ENCODE measurements around the gene MTHFSD. TPM values are rescaled to one million over a fixed set of nuclear protein-coding genes. Genes with fewer than 3 reads are reported as not detected.
A peak's percentile ranks its signal among the peaks of the same experiment; 100 is the strongest.

MTHFSD gene
- total and polyA plus RNA-seq, 7 donors: 5.5 to 18.8 (median 10.9) TPM

GRCh38 chr16:86498671-86499439 is 56.2 kb downstream of the MTHFSD start:
- H3K27me3 ChIP-seq: peaks cover 0 to 31% (median 0%) of the 10 kb centered on the region in 3 donors
- peak overlapping the region; percentile 65 to 84 (median 68) for H3K4me3 ChIP-seq
- H3K36me3 ChIP-seq: no peaks in the 10 kb centered on the region
- H3K9me3 ChIP-seq: no peaks in the 10 kb centered on the region
- peak; percentile 88 for DNase-seq
- H3K27ac ChIP-seq: peak overlapping the region; percentile 99 to 100 (median 99)
- WGBS, 2 donors: 5 to 7% methylated on average over 61 of the region's 61 CpGs
- peaks cover 0 to 81% (median 59%) of the 10 kb centered on the region in 4 donors for H3K4me1 ChIP-seq
- TF ChIP-seq POLR2AphosphoS5 (IDR thresholded peaks at IDR 0.05) (peak; percentile 13 to 66 (median 38)), POLR2A (IDR thresholded peaks at IDR 0.05) (peak; percentile 8 to 9), CTCF (IDR thresholded peaks at IDR 0.05) (no peak), EP300 (IDR thresholded peaks at IDR 0.05) (no peak)
- intact Hi-C loops (cut with DNase I): loop anchor here (2.0 to 5.0 kb wide), 2 partner anchors 70 to 192 kb away; no protein-coding TSS in a partner anchor

DNA sequence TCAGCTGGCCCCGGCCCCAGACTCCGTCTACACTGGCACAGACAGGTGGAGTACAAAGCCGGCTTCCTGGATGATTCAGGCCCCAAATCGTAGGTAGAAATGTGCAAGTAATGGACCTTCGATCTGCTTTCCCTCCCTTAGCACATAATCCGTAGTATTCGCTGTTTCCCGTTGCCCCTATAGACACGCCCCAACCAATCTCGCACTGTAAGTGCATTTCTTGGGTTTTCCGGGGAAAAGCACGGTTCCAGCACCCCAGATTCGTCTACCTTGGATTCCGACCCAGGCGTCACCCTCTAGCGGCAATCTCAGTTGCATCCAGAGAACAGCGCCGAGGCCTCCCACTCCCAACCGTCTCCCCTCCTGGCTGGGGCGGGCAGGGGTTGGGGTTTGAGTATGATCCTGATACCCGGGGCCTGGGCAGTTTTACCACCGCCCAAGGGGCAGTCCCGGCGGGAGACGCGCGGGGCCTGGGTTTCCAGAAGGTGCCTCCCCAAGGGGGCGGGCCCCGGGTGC is 56.8 kb downstream of the MTHFSD start:
- 5 to 8% methylated on average over 29 of the region's 29 CpGs for WGBS, 2 donors
- Histone ChIP-seq H3K9me3 (no peaks in the 10 kb centered on the region), H3K27me3 (peaks cover 0 to 31% (median 0%) of the 10 kb centered on the region in 3 donors), H3K4me3 (peak overlapping the region; percentile 65 to 84 (median 68)), H3K27ac (peak overlapping the region; percentile 99 to 100 (median 99)), H3K36me3 (no peaks in the 10 kb centered on the region), H3K4me1 (peaks cover 0 to 83% (median 65%) of the 10 kb centered on the region in 4 donors)
- peak; percentile 90 for DNase-seq
- intact Hi-C loops (cut with DNase I): loop anchor here (2.0 to 5.0 kb wide), 2 partner anchors 69 to 191 kb away; no protein-coding TSS in a partner anchor
- TF ChIP-seq POLR2AphosphoS5 (IDR thresholded peaks at IDR 0.05): peak; percentile 48 to 79 (median 64)
- TF ChIP-seq POLR2A (IDR thresholded peaks at IDR 0.05): peak; percentile 28 to 35
- TF ChIP-seq EP300 (IDR thresholded peaks at IDR 0.05): no peak
- peak in 1 of 4 experiments; percentile 8 for TF ChIP-seq CTCF (IDR thresholded peaks at IDR 0.05)

DNA sequence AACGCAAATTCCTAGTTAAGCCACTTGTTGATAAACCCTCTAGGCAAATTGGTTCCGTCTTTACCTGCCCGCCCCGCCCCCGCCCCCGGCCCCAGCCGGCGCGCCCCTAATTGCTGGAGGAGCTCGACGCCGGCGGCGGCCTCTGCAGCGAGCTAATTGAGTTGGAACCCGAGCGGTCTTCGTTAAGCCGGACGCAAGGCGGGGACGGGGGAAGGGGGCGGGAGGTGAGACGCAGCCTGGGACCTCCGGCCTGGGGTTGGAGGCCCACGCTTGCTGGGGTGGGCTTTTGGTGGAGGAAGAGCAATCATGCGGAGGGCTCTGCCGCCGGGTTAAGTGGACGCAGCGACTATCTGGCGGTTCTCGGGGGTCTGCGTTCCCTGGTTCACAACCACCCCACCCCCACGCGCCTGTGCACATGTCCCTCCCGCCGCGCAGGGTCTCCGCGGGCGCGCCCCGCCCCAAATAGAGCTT is 57.4 kb downstream of the MTHFSD start:
- Histone ChIP-seq H3K36me3 (no peaks in the 10 kb centered on the region), H3K4me3 (peak overlapping the region; percentile 65 to 84 (median 68)), H3K4me1 (peaks cover 0 to 83% (median 68%) of the 10 kb centered on the region in 4 donors), H3K27me3 (peaks cover 0 to 31% (median 0%) of the 10 kb centered on the region in 3 donors), H3K9me3 (no peaks in the 10 kb centered on the region), H3K27ac (peak overlapping the region; percentile 99 to 100 (median 99))
- peak; percentile 72 for DNase-seq
- 5 to 13% methylated on average over 44 of the region's 44 CpGs for WGBS, 2 donors
- TF ChIP-seq POLR2A (IDR thresholded peaks at IDR 0.05) (no peak), EP300 (IDR thresholded peaks at IDR 0.05) (no peak), CTCF (IDR thresholded peaks at IDR 0.05) (no peak), POLR2AphosphoS5 (IDR thresholded peaks at IDR 0.05) (no peak)
- intact Hi-C loops (cut with DNase I): loop anchor here (2.0 to 5.0 kb wide), 4 partner anchors 13 to 299 kb away; partner anchors contain the start of gene FOXF1

DNA sequence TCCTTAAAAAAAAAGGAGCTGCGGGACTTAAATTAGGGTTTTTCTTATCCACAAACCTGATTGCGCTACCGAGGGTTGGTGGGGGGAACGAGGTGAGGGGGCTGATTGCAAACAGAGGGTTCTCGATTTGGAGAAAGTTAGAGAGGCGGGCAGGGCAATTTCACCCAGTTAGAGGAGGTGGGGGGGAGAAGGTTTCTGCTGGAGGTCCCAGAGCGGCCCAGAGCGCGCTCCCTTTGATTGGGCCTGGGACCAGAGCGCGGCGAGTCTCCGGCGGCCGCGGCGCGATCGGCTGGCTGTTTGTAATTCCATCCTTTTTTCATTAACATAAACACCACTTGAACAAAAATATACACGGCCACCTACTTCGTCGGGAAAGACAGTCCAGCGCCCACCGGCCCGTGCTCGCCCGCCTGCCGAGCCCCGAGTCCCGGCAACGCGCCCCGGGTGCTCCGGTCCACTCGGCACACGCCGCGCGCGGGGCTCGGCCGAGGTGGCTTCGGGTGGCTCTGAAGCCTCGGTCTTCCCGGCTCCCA is 58.0 kb downstream of the MTHFSD start:
- H3K36me3 ChIP-seq: no peaks in the 10 kb centered on the region
- peaks cover 0 to 31% (median 0%) of the 10 kb centered on the region in 3 donors for H3K27me3 ChIP-seq
- WGBS, 2 donors: 5 to 15% methylated on average over 45 of the region's 45 CpGs
- peak overlapping the region; percentile 99 to 100 (median 99) for H3K27ac ChIP-seq
- peak; percentile 80 for DNase-seq
- no peaks in the 10 kb centered on the region for H3K9me3 ChIP-seq
- intact Hi-C loops (cut with DNase I): loop anchor here (2.0 to 5.0 kb wide), 3 partner anchors 14 to 298 kb away; partner anchors contain the start of gene FOXF1
- peaks cover 0 to 83% (median 67%) of the 10 kb centered on the region in 4 donors for H3K4me1 ChIP-seq
- no peak for TF ChIP-seq EP300 (IDR thresholded peaks at IDR 0.05)
- peak in 3 of 4 donors; percentile 30 to 65 (median 61) for TF ChIP-seq POLR2AphosphoS5 (IDR thresholded peaks at IDR 0.05)
- no peak for TF ChIP-seq CTCF (IDR thresholded peaks at IDR 0.05)
- TF ChIP-seq POLR2A (IDR thresholded peaks at IDR 0.05): no peak
- peak overlapping the region; percentile 65 to 84 (median 68) for H3K4me3 ChIP-seq
